Heart left ventricle (tissue), 16 donors: ENCODE data around the gene KLHL15. TPM values are rescaled to one million over a fixed set of nuclear protein-coding genes. Genes with fewer than 3 reads are reported as not detected.

Experiments
- ATAC-seq, 4 donors: fragments of 200-7000 bp; cut with Tn5 transposase; one replicate each; pipeline ENCODE4 v1.9.1; 2020 to 2022; ENCODE audit warnings: moderate library complexity in 4 of 4, mild to moderate bottlenecking in 3 of 4, moderate number of reproducible peaks in 1 of 4
- DNase-seq, 5 donors: peaks; one replicate each; pipeline ENCODE4 v3.0.0-alpha.2; 2020
- H3K27ac ChIP-seq, 12 donors: fragments of 200-600 bp; sonication (generic) in 4 of 12; one replicate each; pipeline versions ENCODE4 v1.5.0 to v1.8.0; 2016 to 2022; ENCODE audit warnings: mild to moderate bottlenecking in 2 of 12
- H3K27me3 ChIP-seq, 9 donors: fragments of 200-600 bp; sonication (generic) in 2 of 9; one replicate each; pipeline versions ENCODE4 v1.5.1 to v1.8.0; 2016 to 2022; ENCODE audit warnings: mild to moderate bottlenecking in 3 of 9
- H3K36me3 ChIP-seq, 9 donors: fragments of 200-600 bp; sonication (generic) in 2 of 9; one replicate each; pipeline versions ENCODE4 v1.5.0 to v1.8.0; 2018 to 2022; ENCODE audit warnings: mild to moderate bottlenecking in 2 of 9
- H3K4me1 ChIP-seq, 12 donors: fragments of 200-600 bp; sonication (generic) in 4 of 12; one replicate each; pipeline versions ENCODE4 v1.5.0 to v1.8.0; 2016 to 2022; ENCODE audit warnings: mild to moderate bottlenecking in 3 of 12
- H3K4me3 ChIP-seq, 12 donors: fragments of 200-600 bp; sonication (generic) in 4 of 12; one replicate each; pipeline versions ENCODE4 v1.5.0 to v1.8.0; 2017 to 2022; ENCODE audit warnings: mild to moderate bottlenecking in 9 of 12, moderate library complexity in 4 of 12
- H3K9me3 ChIP-seq, 12 donors: fragments of 200-600 bp; sonication (generic) in 4 of 12; one replicate each; pipeline versions ENCODE4 v1.5.0 to v1.8.0; 2016 to 2022; ENCODE audit warnings: mild to moderate bottlenecking in 1 of 12
- POLR2A ChIP-seq, 2 donors: fragments of 450-650 bp; IDR thresholded peaks; one replicate each; pipeline ENCODE4 v1.6.1; 2017; ENCODE audit warnings: antibody characterized with exemption in 2 of 2, mild to moderate bottlenecking in 2 of 2, moderate library complexity in 2 of 2
- WGBS, 4 donors: extraction: QIAGEN DNeasy Blood & Tissue Kit in 2 of 4; methylation state at CpG; one replicate each; pipeline versions ENCODE4 v1.1.5 to v1.1.7; 2013 to 2018; 5-methylcytosine and 5-hydroxymethylcytosine counted together
- intact Hi-C, 10 donors: fragments of 100-400 bp; cut with DNase I; formaldehyde crosslinking; loops; one replicate each; pipeline versions ENCODE4 v1.11.1 to v1.14.2; 2022
- polyA plus RNA-seq, 2 donors: library from polyadenylated mRNA; stranded (reverse); fragments of 200-250 nt; gene quantifications; one replicate each; pipeline ENCODE4 v1.2.3, GENCODE V29; 2013
- total RNA-seq, 9 donors: library from RNA; depleted of rRNA in 2 of 9; stranded (reverse); fragments of >200 nt in 2 of 9; fragmentation: NEBNext Ultra II Directional in 3 of 9; extraction: Animal tissue kit (Norgen Biotek cat#: 25700) in 3 of 9; gene quantifications; one replicate each; pipeline versions ENCODE4 v1.1.0 to v1.2.4, GENCODE V29; 2016 to 2023
- TF ChIP-seq, protein P1 (sequence below), 12 donors: fragments of 200-600 bp; sonication (generic) in 4 of 12; IDR thresholded peaks; one replicate each; pipeline versions ENCODE4 v1.5.0 to v1.8.0; 2018 to 2022; ENCODE audit warnings: antibody characterized with exemption in 12 of 12, mild to moderate bottlenecking in 5 of 12
- donor health status: ischemic (EF 13 %, LVEDD 7.1; RV severe dilation, severe dysfunction).
- donor health status: healthy with polysubstance abuse.
- donor health status: DM: no; HTN: yes; CAD: no.
- donor health status: DM: no; HTN: no; CAD: no.
- donor health status: ischemic (EF 25% LVEDD 6.9; RV normal size, moderate dysfunction).
- donor health status: ischemic (EF 25% LVEDD 5.7; RV mildly dilated, moderate dysfunction).
- donor health status: healthy.
- donor health status: DM: yes; HTN: yes; CAD: no.
- donor health status: ischemic (EF 35%, LVEDD 5.7; RV mildly dilated, moderate dysfunction).
- donor health status: nonischemic (EF 11% LVEDD 7.7; RV severe dilation, severe dysfunction).
- donor health status: DM: yes; HTN: yes; CAD: no.
- donor health status: PGD.
- donor health status: ischemic (EF 29% LVEDD 5.4; RV normal size, mild dysfunction).
- donor health status: nonischemic (EF 23%, LVEDD 6.1; RV moderate dilation, normal function).

KLHL15 gene
- total and polyA plus RNA-seq, 11 donors, result 1.4 to 8.4 (median 6.2) TPM

DNA sequence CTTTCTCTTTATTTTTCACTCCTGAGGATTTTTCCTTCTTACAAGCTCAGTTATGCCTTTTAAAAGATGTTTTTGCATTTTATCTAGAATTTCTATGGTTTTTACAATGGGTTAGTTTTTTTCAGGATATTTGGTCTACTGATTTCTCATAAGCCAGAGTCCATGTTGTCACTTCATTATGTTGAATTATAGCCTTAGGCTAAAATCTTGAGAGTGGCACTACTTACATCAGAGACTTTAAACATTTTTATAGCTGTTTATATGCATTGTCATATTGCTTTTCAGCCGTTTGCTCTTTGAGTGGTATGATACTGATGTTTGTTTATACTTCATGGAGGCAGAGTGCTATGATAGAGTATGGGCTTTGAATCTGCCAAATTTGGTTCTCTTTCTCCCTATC lies 82.8 kb downstream of the KLHL15 start:
- intact Hi-C loops, result no loop called here
- no peak for ATAC-seq
- Histone ChIP-seq H3K36me3 (no peaks in the 10 kb centered on the region), H3K27ac (no peak overlapping the region), H3K4me1 (no peaks in the 10 kb centered on the region), H3K4me3 (no peak overlapping the region), H3K27me3 (peaks cover 0 to 43% (median 0%) of the 10 kb centered on the region in 9 donors), H3K9me3 (no peaks in the 10 kb centered on the region)
- WGBS, 4 donors, result 46 to 71% (median 57%) methylated on average over 1 of the region's 1 CpG
- TF ChIP-seq, protein P1, sequence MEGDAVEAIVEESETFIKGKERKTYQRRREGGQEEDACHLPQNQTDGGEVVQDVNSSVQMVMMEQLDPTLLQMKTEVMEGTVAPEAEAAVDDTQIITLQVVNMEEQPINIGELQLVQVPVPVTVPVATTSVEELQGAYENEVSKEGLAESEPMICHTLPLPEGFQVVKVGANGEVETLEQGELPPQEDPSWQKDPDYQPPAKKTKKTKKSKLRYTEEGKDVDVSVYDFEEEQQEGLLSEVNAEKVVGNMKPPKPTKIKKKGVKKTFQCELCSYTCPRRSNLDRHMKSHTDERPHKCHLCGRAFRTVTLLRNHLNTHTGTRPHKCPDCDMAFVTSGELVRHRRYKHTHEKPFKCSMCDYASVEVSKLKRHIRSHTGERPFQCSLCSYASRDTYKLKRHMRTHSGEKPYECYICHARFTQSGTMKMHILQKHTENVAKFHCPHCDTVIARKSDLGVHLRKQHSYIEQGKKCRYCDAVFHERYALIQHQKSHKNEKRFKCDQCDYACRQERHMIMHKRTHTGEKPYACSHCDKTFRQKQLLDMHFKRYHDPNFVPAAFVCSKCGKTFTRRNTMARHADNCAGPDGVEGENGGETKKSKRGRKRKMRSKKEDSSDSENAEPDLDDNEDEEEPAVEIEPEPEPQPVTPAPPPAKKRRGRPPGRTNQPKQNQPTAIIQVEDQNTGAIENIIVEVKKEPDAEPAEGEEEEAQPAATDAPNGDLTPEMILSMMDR (IDR thresholded peaks at IDR 0.05), result no peak
- no peak for TF ChIP-seq POLR2A (IDR thresholded peaks at IDR 0.05)
- DNase-seq, result no peak

DNA sequence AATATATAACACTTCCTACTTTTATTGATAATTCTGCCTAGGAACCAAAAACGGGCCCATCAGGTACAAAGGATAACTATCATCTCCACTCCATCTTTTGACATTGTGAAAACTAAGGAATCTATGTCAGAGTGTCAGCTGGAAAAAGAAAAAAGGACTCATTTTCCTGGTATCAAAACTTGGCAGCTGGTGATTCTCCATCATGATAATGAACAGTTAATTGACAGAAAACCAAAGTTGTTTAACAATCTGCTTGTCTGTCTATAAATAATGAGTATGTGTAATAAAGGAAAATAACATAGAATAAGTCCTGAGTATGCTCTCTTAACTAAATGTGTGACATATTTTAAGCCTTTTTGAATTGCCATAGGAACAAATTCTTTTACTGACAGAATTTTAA lies 87.8 kb downstream of the KLHL15 start:
- Histone ChIP-seq H3K36me3 (no peaks in the 10 kb centered on the region), H3K4me3 (no peak overlapping the region), H3K9me3 (no peaks in the 10 kb centered on the region), H3K27me3 (peaks cover 0 to 31% (median 0%) of the 10 kb centered on the region in 9 donors), H3K4me1 (no peaks in the 10 kb centered on the region), H3K27ac (no peak overlapping the region)
- intact Hi-C loops, result no loop called here
- ATAC-seq (no peak), DNase-seq (no peak)
- WGBS, 4 donors, result 53 to 77% (median 66%) methylated on average over 1 of the region's 1 CpG
- no peak for TF ChIP-seq POLR2A (IDR thresholded peaks at IDR 0.05)
- TF ChIP-seq, protein P1 (IDR thresholded peaks at IDR 0.05), result no peak

DNA sequence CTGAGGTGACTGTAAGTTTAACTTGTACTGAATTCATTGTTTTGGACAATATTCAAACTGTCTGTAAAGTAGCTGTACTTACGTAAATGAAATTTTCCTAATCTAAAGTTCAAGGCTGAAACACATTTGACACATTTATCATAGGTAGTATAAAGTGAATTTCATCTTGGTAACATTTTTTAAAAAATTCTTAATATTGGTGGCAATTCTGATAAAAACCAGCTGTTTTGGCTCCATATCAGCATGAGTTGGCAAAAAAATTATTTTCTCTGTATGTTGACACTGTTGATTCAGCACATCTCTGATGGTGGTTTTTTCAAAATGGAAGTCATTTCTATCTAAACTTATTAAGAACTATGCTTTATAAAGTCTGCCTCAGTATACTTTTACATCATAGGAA lies 88.3 kb downstream of the KLHL15 start:
- peaks cover 0 to 27% (median 0%) of the 10 kb centered on the region in 9 donors for H3K27me3 ChIP-seq
- no peak overlapping the region for H3K27ac ChIP-seq
- H3K4me1 ChIP-seq, result no peaks in the 10 kb centered on the region
- TF ChIP-seq, protein P1 (IDR thresholded peaks at IDR 0.05), result no peak
- no peak for TF ChIP-seq POLR2A (IDR thresholded peaks at IDR 0.05)
- H3K4me3 ChIP-seq, result no peak overlapping the region
- DNase-seq (no peak), ATAC-seq (no peak)
- 84 to 87% (median 85%) methylated on average over 1 of the region's 1 CpG for WGBS, 4 donors
- intact Hi-C loops, result no loop called here
- no peaks in the 10 kb centered on the region for H3K36me3 ChIP-seq
- no peaks in the 10 kb centered on the region for H3K9me3 ChIP-seq

DNA sequence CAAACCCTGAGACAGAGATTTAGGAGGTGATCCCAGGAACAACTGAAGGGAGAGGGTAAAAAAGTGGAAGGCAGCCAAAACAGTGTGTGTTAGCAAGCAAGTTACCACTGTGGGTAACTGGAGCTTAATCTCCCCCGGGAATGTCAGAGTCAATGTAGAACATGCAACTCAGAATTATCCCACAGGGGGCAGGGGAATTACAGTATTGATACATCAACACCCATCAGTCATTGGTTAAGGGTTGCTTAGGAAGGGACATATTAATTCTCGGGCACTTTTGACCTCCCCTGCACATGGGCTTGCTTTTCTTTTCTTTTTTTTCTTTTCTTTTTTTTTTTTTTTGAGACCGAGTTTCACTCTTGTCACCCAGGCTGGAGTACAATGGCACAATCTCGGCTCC lies 89.9 kb downstream of the KLHL15 start:
- Histone ChIP-seq H3K36me3 (no peaks in the 10 kb centered on the region), H3K9me3 (no peaks in the 10 kb centered on the region), H3K27me3 (peaks cover 0 to 32% (median 0%) of the 10 kb centered on the region in 9 donors), H3K27ac (no peak overlapping the region), H3K4me3 (no peak overlapping the region), H3K4me1 (no peaks in the 10 kb centered on the region)
- ATAC-seq, result no peak
- no peak for DNase-seq
- intact Hi-C loops, result no loop called here
- TF ChIP-seq, protein P1 (IDR thresholded peaks at IDR 0.05), result no peak
- TF ChIP-seq POLR2A (IDR thresholded peaks at IDR 0.05), result no peak
- WGBS, 4 donors, result 58 to 70% (median 65%) methylated on average over 4 of the region's 4 CpGs
